ENCODE data around the gene SYCE3. TPM values are rescaled to one million over a fixed set of nuclear protein-coding genes. Genes with fewer than 3 reads are reported as not detected.
"Not testable (repeated sequence)": the region's sequence is repeated elsewhere in the genome, so short reads cannot be mapped to it uniquely, and the experiment has no call there.

The SYCE3 gene
- total RNA-seq, 1 experiment from 2014 or later = not detected

GRCh38 chr22:50535113-50535512 lies 27.6 kb downstream of the SYCE3 start:
- Mint-ChIP-seq H3K27me3 (ENCODE audit: insufficient read depth, unreplicated experiment) (no peaks in the 10 kb centered on the region), H3K4me3 (ENCODE audit: unreplicated experiment) (no peak overlapping the region), H3K4me1 (ENCODE audit: low read depth, unreplicated experiment) (peaks cover 32% of the 10 kb centered on the region), H3K36me3 (ENCODE audit: insufficient read depth, unreplicated experiment) (peaks cover 26% of the 10 kb centered on the region), H3K9me3 (ENCODE audit: unreplicated experiment) (no peaks in the 10 kb centered on the region), H3K27ac (ENCODE audit: unreplicated experiment) (no peak overlapping the region)
- POLR2A ChIA-PET = no interaction called here
- no peak for DNase-seq
- Histone ChIP-seq H3K4me3 (ENCODE audit: low read depth, low read length) (no peak overlapping the region), H3K4me1 (peaks cover 47% of the 10 kb centered on the region), H3K27me3 (replicated peaks; ENCODE audit: control insufficient read depth, insufficient read depth, low read length) (no peaks in the 10 kb centered on the region), H3K9me3 (no peaks in the 10 kb centered on the region), H3K36me3 (ENCODE audit: control insufficient read depth, insufficient read depth, low read length) (no peaks in the 10 kb centered on the region)
- BruUV-seq (replicated peaks) = no TSS peak
- intact Hi-C loops (cut with micrococcal nuclease; ENCODE audit: unreplicated experiment) = no loop called here
- CTCF ChIA-PET = no interaction called here
- TF ChIP-seq CTCF (IDR thresholded peaks at IDR 0.05; ENCODE audit: insufficient read depth in 1 of 2, low read depth in 1 of 2, low read length in 1 of 2, severe bottlenecking in 1 of 2, unreplicated experiment in 1 of 2) = no peak

GRCh38 chr22:50533856-50534711 lies 28.6 kb downstream of the SYCE3 start:
- H3K27me3 Mint-ChIP-seq (ENCODE audit: insufficient read depth, unreplicated experiment); H3K27me3 ChIP-seq (replicated peaks; ENCODE audit: control insufficient read depth, insufficient read depth, low read length); H3K36me3 ChIP-seq (ENCODE audit: control insufficient read depth, insufficient read depth, low read length); H3K9me3 Mint-ChIP-seq (ENCODE audit: unreplicated experiment); BruUV-seq (replicated peaks); H3K9me3 ChIP-seq; H3K4me3 ChIP-seq (ENCODE audit: low read depth, low read length); CTCF ChIA-PET: not testable (repeated sequence)
- intact Hi-C loops (cut with micrococcal nuclease; ENCODE audit: unreplicated experiment) = loop anchor here (2.0 to 5.0 kb wide), 2 partner anchors 29 to 88 kb away; partner anchors contain the start of gene SYCE3
- H3K4me1 Mint-ChIP-seq (ENCODE audit: low read depth, unreplicated experiment) = peaks cover 32% of the 10 kb centered on the region
- H3K36me3 Mint-ChIP-seq (ENCODE audit: insufficient read depth, unreplicated experiment) = peaks cover 28% of the 10 kb centered on the region
- POLR2A ChIA-PET = interaction anchor here (0.7 kb wide), 1 partner anchor 26 kb away, joined by 3 read pairs; the partner anchor contains the start of gene NCAPH2
- H3K4me3 Mint-ChIP-seq (ENCODE audit: unreplicated experiment) = peak overlapping the region; percentile 81
- peaks cover 37% of the 10 kb centered on the region for H3K4me1 ChIP-seq
- DNase-seq = peak; percentile 38 to 49
- H3K27ac Mint-ChIP-seq (ENCODE audit: unreplicated experiment) = peak overlapping the region; percentile 86

GRCh38 chr22:50532824-50533796 lies 29.6 kb downstream of the SYCE3 start:
- Mint-ChIP-seq H3K9me3 (ENCODE audit: unreplicated experiment) (no peaks in the 10 kb centered on the region), H3K36me3 (ENCODE audit: insufficient read depth, unreplicated experiment) (peaks cover 28% of the 10 kb centered on the region), H3K4me3 (ENCODE audit: unreplicated experiment) (peak overlapping the region; percentile 81), H3K4me1 (ENCODE audit: low read depth, unreplicated experiment) (peaks cover 30% of the 10 kb centered on the region), H3K27ac (ENCODE audit: unreplicated experiment) (peak overlapping the region; percentile 86), H3K27me3 (ENCODE audit: insufficient read depth, unreplicated experiment) (no peaks in the 10 kb centered on the region)
- no peak for TF ChIP-seq CTCF (IDR thresholded peaks at IDR 0.05; ENCODE audit: insufficient read depth in 1 of 2, low read depth in 1 of 2, low read length in 1 of 2, severe bottlenecking in 1 of 2, unreplicated experiment in 1 of 2)
- Histone ChIP-seq H3K36me3 (ENCODE audit: control insufficient read depth, insufficient read depth, low read length) (no peaks in the 10 kb centered on the region), H3K9me3 (no peaks in the 10 kb centered on the region), H3K27me3 (replicated peaks; ENCODE audit: control insufficient read depth, insufficient read depth, low read length) (no peaks in the 10 kb centered on the region), H3K4me3 (ENCODE audit: low read depth, low read length) (no peak overlapping the region), H3K4me1 (peaks cover 29% of the 10 kb centered on the region)
- DNase-seq = peak; percentile 45 to 62
- intact Hi-C loops (cut with micrococcal nuclease; ENCODE audit: unreplicated experiment) = loop anchor here (2.0 to 5.0 kb wide), 2 partner anchors 30 to 89 kb away; partner anchors contain the start of gene SYCE3
- ChIA-PET POLR2A (interaction anchor here (1.2 kb wide), 1 partner anchor 30 kb away, joined by 4 read pairs; the partner anchor contains the start of gene SYCE3), CTCF (interaction anchor here (0.6 kb wide), 1 partner anchor 30 kb away, joined by 4 read pairs; the partner anchor contains the start of gene SYCE3)
- BruUV-seq (replicated peaks) = TSS peak; percentile 65

Measured in Caco-2 (cell line).